NCI-H526 (cell line): ENCODE results near the gene CORO7.
A peak's percentile ranks its signal among the peaks of the same experiment; 100 is the strongest.
"Not testable (repeated sequence)": the region's sequence is repeated elsewhere in the genome, so short reads cannot be mapped to it uniquely, and the experiment has no call there.

Experiments used
- DNase-seq, 2 experiments: peaks; one replicate each; lab custom pipeline; 2025; lab: John Stamatoyannopoulos, UW

CORO7 gene

GRCh38 chr16:4402439-4403132, 13.8 kb downstream of the CORO7 start:
- peak; percentile 14 to 72 for DNase-seq

GRCh38 chr16:4401510-4401909, 14.9 kb downstream of the CORO7 start:
- no peak for DNase-seq

DNA sequence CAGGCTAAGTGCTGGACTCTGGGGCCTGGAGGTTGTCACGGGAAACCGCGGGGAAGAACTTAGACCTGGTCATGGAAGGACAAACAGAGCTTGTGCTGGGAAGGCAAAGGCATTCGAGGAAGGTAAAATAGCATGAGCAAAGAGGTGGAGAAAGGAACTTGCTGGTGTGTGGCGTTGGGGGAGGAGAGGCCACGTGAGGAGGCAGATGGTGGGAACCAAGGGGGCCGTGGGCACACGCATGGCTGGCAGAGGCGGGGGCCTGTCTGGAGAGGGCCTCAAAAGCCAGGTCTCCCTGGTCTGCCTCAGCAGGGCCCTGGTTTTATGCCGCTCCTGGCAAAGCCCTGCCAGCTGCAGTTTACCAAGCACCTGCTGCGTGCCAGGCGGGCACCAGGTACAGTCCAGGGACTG, 15.3 kb downstream of the CORO7 start:
- DNase-seq = no peak

DNA sequence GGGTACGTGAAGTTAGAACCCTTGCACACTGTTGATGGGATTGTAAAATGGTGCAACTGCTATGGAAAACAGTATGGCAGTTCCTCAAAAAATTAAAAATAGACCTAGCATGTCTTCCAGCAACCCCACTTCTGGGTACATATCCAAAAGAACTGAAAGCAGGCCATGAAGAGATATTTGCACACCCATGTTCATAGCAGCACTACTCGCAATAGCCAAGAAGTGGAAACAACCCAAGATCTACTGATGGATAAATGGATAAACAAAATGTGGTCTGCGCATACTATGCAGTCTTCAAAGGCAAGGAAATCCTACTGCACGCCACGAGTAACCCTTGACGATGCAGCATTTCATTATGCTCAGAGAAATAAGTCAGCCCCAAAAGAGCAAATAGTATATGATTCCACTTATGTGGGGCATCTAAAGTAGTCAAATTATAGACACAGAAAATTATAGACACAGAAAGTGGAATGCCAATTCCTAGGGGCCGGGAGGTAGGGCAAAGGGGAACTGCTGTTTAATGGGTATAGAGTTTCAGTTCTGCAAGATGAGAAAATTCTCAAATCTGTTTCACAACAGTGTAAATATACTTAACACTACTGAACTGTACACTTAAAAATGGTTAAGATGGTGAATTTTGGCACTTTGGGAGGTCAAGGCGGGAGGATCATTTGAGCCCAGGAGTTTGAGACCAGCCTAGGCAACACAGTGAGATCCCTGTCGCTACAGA, 17.2 kb downstream of the CORO7 start:
- DNase-seq = no peak

DNA sequence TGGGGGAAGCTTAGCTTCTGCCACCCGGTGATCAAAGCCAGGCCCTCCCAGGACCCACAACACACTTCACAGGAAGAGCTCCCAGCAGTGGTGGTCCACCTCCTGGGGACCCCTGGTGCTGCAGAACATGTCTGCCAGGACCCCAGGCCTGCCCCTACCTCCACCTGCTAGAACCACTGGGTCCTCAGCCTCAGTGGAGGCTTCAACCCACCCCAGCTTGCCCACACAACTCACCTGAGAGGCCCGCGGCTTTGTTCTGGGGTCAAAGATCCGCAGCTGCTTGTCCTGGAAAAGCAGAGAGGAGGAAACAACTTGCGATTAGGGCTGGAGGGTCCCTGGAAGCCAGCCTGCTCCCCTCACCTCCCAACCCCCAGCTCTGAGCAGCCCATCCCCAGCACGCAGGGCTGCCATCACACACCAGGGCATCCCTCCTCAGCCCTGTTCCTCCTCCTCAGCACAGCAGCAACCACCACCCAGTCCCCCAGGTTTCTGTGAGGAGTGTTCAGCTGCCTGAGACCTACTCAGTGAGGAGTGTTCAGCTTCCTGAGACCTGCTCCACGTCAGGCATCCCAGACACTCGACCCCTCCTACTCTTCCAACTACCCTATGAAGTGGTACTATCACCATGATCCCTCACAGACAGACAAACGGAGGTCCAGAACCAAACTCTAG, 21.2 kb downstream of the CORO7 start:
- no peak for DNase-seq

- DNase-seq = not testable (repeated sequence)
Observed at GRCh38 chr16:4393850-4394249, 22.5 kb downstream of the CORO7 start.

DNA sequence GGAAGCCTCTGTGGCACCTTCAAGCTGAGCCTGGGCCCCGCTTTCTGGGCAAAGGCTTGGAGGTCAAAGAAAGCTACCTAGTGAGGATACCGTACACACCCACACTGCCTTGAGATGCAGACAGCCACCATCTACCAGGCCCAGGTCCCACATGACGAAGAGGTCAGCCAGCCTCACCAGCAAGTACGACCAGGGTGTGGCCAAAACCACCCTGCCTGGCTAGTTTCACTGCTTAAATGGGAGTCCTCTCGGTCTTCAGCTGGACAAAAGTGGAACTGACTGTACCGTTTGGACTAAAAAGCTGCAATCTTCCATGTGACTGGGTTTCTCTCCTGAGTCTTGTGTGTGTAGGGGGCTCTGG, 23.2 kb downstream of the CORO7 start:
- no peak for DNase-seq

DNA sequence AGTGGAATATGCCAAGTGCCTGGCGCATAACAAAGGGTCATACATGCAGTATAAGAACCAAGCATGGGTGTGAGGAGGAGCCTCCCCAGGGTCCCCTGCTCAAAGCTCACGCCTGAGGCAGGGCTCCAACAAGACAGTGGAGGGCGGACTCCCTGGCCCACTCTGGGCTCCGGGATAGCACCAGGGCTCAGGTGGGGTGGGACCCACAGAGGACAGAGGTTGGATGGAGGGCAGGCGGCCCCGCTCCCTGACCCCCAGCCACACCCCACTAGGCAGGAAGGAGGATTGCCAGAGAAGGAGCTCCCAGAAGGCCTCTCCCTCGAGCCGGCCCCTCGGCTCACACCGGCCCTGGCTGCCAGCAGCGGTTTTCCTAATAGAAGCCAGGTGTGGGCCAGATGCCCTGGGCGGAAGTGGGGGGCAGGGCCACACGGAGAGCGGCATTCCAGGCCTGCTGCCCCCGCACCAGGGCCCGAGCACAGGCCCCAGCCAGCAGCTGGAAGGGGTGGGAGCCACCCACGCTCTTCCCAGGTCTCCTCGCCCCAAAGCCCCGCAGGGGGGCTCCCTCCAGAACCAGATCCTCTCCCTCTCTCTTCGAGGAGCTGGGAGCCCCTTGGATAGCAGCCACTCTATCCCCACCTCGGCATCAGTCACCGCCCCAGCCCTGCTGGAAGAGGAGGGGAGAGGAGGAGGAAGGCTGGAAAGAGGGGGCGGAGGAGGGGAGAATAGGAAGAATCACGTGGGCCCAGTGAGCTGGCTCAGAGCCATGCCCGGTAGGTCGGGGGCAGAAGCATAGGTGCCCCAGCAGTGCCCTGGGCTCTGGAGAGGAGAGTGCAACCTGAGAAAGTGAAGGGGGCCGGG, 23.8 kb downstream of the CORO7 start:
- no peak for DNase-seq

- DNase-seq = no peak
Observed at GRCh38 chr16:4391631-4392381, 24.6 kb downstream of the CORO7 start.

- DNase-seq = no peak
Observed at GRCh38 chr16:4390266-4391260, 25.8 kb downstream of the CORO7 start.

DNA sequence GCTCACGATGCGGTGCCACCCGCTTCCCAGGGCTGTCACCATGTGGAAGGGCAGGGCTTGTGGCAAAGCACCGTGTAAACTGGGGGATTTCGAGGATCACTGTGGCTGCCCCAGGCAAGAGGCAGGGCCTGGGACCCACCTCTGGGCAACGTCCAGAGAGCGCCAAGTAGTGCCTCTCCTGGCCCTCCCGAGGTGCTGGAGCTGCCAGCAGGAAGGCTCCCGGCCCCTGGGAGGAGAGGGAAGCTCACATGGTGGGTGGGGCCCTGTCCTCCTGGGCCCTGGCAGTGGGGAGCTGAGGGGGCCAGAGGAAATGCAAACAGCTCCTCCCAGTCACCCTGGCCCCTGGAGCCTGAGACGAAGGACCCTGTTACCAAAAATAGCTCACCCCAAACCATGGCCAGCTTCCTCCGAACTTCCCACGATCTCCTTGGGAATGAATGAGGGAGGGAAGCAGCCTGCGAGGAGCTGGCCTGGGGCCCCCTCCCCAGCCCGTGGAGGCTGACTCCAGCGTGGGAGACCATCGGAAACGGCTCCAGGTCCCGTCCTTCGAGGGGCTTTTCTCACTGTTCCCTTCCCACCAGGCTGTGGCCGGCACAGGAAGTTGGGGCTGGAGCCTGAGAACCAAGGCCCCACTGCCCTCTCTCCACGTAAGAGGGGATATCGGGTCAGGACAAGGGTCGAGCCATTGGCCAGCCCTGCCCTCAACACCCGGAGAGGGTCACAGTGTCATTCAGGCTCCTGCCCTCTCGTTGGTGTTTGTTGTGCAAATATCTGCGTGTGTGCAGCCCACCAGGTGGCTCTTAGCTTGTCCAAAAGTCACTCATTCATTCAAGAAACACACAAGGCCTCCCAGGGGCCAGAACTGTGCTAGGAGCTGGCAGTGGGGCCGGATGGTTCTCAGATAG, 27.1 kb downstream of the CORO7 start:
- DNase-seq = no peak

GRCh38 chr16:4388271-4389021, 27.9 kb downstream of the CORO7 start:
- no peak for DNase-seq

- DNase-seq = no peak
Observed at GRCh38 chr16:4387781-4388180, 28.6 kb downstream of the CORO7 start.

GRCh38 chr16:4386951-4387565, 29.3 kb downstream of the CORO7 start:
- DNase-seq = no peak

- DNase-seq = no peak
Observed at GRCh38 chr16:4386451-4386805, 30.0 kb downstream of the CORO7 start.

GRCh38 chr16:4385789-4386450, 30.5 kb downstream of the CORO7 start:
- no peak for DNase-seq

- DNase-seq = no peak
Observed at GRCh38 chr16:4385066-4385788, 31.2 kb downstream of the CORO7 start.
